ENCODE results near the gene ARHGAP12. TPM values are rescaled to one million over a fixed set of nuclear protein-coding genes. Genes with fewer than 3 reads are reported as not detected.
A peak's percentile ranks its signal among the peaks of the same experiment; 100 is the strongest.

The ARHGAP12 gene
- total RNA-seq, 2 experiments from 2014 or later, result 11.8 to 14.5 TPM

GRCh38 chr10:31921031-31921430 is 7.6 kb downstream of the ARHGAP12 start:
- peaks cover 10% of the 10 kb centered on the region; the same call in 1 of the 2 replicates for H3K36me3 ChIP-seq (ENCODE audit: insufficient read depth, low read length)
- peaks cover 72% of the 10 kb centered on the region; the same call in 1 of the 2 replicates for H3K79me2 ChIP-seq (ENCODE audit: insufficient read depth, low read depth, low read length)
- intact Hi-C loops (cut with micrococcal nuclease; ENCODE audit: unreplicated experiment), result loop anchor here (10.0 kb wide), 1 partner anchor 424 kb away; the partner anchor contains the start of gene EPC1
- ChIA-PET POLR2A (interaction anchor here (0.6 to 1.3 kb wide), 2 partner anchors 13 to 1021 kb away, joined by 3 to 4 read pairs; no protein-coding TSS in a partner anchor), CTCF (ENCODE audit: unreplicated experiment) (interaction anchor here (0.9 kb wide), 1 partner anchor 10 kb away, joined by 3 read pairs; no protein-coding TSS in a partner anchor)
- H3K4me2 ChIP-seq (ENCODE audit: low read length), result peak overlapping the region; percentile 23
- peaks cover 10% of the 10 kb centered on the region; the same call in 1 of the 2 replicates for H3K9me3 ChIP-seq (ENCODE audit: low read length)
- no peaks in the 10 kb centered on the region for H4K20me1 ChIP-seq (ENCODE audit: insufficient read depth, low read length)
- H3K4me1 ChIP-seq (ENCODE audit: insufficient read depth, low read length, poor library complexity, severe bottlenecking), result peaks cover 36% of the 10 kb centered on the region
- no peak overlapping the region for H3K4me3 ChIP-seq (ENCODE audit: low read depth, low read length, poor library complexity, severe bottlenecking)
- H3K9me2 ChIP-seq (ENCODE audit: insufficient read depth, low read length), result no peaks in the 10 kb centered on the region
- H2AFZ ChIP-seq (ENCODE audit: low read length), result no peak overlapping the region
- TF ChIP-seq, protein P1, sequence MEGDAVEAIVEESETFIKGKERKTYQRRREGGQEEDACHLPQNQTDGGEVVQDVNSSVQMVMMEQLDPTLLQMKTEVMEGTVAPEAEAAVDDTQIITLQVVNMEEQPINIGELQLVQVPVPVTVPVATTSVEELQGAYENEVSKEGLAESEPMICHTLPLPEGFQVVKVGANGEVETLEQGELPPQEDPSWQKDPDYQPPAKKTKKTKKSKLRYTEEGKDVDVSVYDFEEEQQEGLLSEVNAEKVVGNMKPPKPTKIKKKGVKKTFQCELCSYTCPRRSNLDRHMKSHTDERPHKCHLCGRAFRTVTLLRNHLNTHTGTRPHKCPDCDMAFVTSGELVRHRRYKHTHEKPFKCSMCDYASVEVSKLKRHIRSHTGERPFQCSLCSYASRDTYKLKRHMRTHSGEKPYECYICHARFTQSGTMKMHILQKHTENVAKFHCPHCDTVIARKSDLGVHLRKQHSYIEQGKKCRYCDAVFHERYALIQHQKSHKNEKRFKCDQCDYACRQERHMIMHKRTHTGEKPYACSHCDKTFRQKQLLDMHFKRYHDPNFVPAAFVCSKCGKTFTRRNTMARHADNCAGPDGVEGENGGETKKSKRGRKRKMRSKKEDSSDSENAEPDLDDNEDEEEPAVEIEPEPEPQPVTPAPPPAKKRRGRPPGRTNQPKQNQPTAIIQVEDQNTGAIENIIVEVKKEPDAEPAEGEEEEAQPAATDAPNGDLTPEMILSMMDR (conservative IDR thresholded peaks at IDR 0.05; ENCODE audit: low read length), result no peak
- TF ChIP-seq EZH2phosphoT487 (IDR thresholded peaks at IDR 0.05; ENCODE audit: borderline replicate concordance, low read depth, low read length), result no peak
- DNase-seq (ENCODE audit: low spot score), result peak; percentile 34
- BruUV-seq (replicated peaks), result no TSS peak
- peak overlapping the region; percentile 20 for H3K27ac ChIP-seq (ENCODE audit: low read depth, low read length, poor library complexity, severe bottlenecking)

- H4K20me1 ChIP-seq (ENCODE audit: insufficient read depth, low read length), result no peaks in the 10 kb centered on the region
- no peak overlapping the region for H3K27ac ChIP-seq (ENCODE audit: low read depth, low read length, poor library complexity, severe bottlenecking)
- no peak overlapping the region for H2AFZ ChIP-seq (ENCODE audit: low read length)
- H3K9me3 ChIP-seq (ENCODE audit: low read length), result peaks cover 10% of the 10 kb centered on the region; the same call in 1 of the 2 replicates
- H3K36me3 ChIP-seq (ENCODE audit: insufficient read depth, low read length), result peaks cover 10% of the 10 kb centered on the region; the same call in 1 of the 2 replicates
- H3K79me2 ChIP-seq (ENCODE audit: insufficient read depth, low read depth, low read length), result peaks cover 72% of the 10 kb centered on the region; the same call in 1 of the 2 replicates
- intact Hi-C loops (cut with micrococcal nuclease; ENCODE audit: unreplicated experiment), result loop anchor here (10.0 kb wide), 1 partner anchor 424 kb away; the partner anchor contains the start of gene EPC1
- no peak overlapping the region for H3K4me3 ChIP-seq (ENCODE audit: low read depth, low read length, poor library complexity, severe bottlenecking)
- no peaks in the 10 kb centered on the region for H3K9me2 ChIP-seq (ENCODE audit: insufficient read depth, low read length)
- CTCF ChIA-PET (ENCODE audit: unreplicated experiment), result interaction anchor here (0.9 kb wide), 1 partner anchor 10 kb away, joined by 3 read pairs; no protein-coding TSS in a partner anchor
- no peak for DNase-seq (ENCODE audit: low spot score)
- POLR2A ChIA-PET, result interaction anchor here (0.6 to 1.3 kb wide), 2 partner anchors 12 to 1022 kb away, joined by 3 to 4 read pairs; no protein-coding TSS in a partner anchor
- no TSS peak for BruUV-seq (replicated peaks)
- peaks cover 31% of the 10 kb centered on the region for H3K4me1 ChIP-seq (ENCODE audit: insufficient read depth, low read length, poor library complexity, severe bottlenecking)
- H3K4me2 ChIP-seq (ENCODE audit: low read length), result peak overlapping the region; percentile 23
- TF ChIP-seq, protein P1 (conservative IDR thresholded peaks at IDR 0.05; ENCODE audit: low read length), result no peak
- TF ChIP-seq EZH2phosphoT487 (IDR thresholded peaks at IDR 0.05; ENCODE audit: borderline replicate concordance, low read depth, low read length), result no peak
Measured at GRCh38 chr10:31920538-31920937, 8.1 kb downstream of the ARHGAP12 start.

Data from OCI-LY7 (cell line).